CD4-positive, CD25-positive, alpha-beta regulatory T cell (primary cell): ENCODE measurements around the gene TMCO5A. TPM values are rescaled to one million over a fixed set of nuclear protein-coding genes. Genes with fewer than 3 reads are reported as not detected.
"Not testable (repeated sequence)": the region's sequence is repeated elsewhere in the genome, so short reads cannot be mapped to it uniquely, and the experiment has no call there.

Source experiments
- ATAC-seq, 2 donors: fragments of 150-1000 bp; cut with Tn5 transposase; one replicate each; pipeline ENCODE4 v1.10.0; 2021; ENCODE audit warnings: low read depth in 2 of 2, moderate number of reproducible peaks in 2 of 2, moderate library complexity in 1 of 2
- DNase-seq, 3 donors: peaks; one replicate each; pipeline versions ENCODE4 v3.0.0 to v3.0.0-alpha.2; 2012 to 2022; ENCODE audit warnings: mixed read lengths in 1 of 3
- H3K27ac ChIP-seq: one replicate; pipeline ENCODE4 v1.7.0; 2013; ENCODE audit warnings: mild to moderate bottlenecking, low read length; ENCODE audit not compliant: insufficient read depth, poor library complexity, severe bottlenecking
- H3K27me3 ChIP-seq: one replicate; pipeline ENCODE4 v1.7.0; 2013; ENCODE audit warnings: low read length; ENCODE audit not compliant: control insufficient read depth, insufficient read depth
- H3K36me3 ChIP-seq: one replicate; pipeline ENCODE4 v1.7.0; 2013; ENCODE audit warnings: mild to moderate bottlenecking, low read length, moderate library complexity; ENCODE audit not compliant: control insufficient read depth, insufficient read depth
- H3K4me1 ChIP-seq: 2 replicates; pipeline ENCODE4 v1.7.0; 2013; ENCODE audit warnings: mild to moderate bottlenecking, low read length; ENCODE audit not compliant: insufficient read depth, control insufficient read depth, poor library complexity, severe bottlenecking
- H3K4me3 ChIP-seq: one replicate; pipeline ENCODE4 v1.7.0; 2013; ENCODE audit warnings: low read depth, mild to moderate bottlenecking, low read length, moderate library complexity
- H3K9me3 ChIP-seq, 2 experiments: 1 replicate in 1 of 2; 2 replicates in 1 of 2; pipeline ENCODE4 v1.7.0; 2013; ENCODE audit warnings: low read length in 2 of 2, mild to moderate bottlenecking in 1 of 2, moderate library complexity in 1 of 2; ENCODE audit not compliant: control insufficient read depth in 2 of 2
- H3K27ac Mint-ChIP-seq, 3 donors: one replicate each; pipeline ENCODE4 v1.8.0; 2020 to 2022; ENCODE audit warnings: mild to moderate bottlenecking in 3 of 3, mixed read lengths in 3 of 3, moderate library complexity in 2 of 3
- H3K27me3 Mint-ChIP-seq: one replicate; pipeline ENCODE4 v1.8.0; 2022; ENCODE audit warnings: mild to moderate bottlenecking, mixed read lengths
- H3K36me3 Mint-ChIP-seq: one replicate; pipeline ENCODE4 v1.8.0; 2020; ENCODE audit warnings: mixed read lengths
- H3K4me1 Mint-ChIP-seq, 4 donors: one replicate each; pipeline ENCODE4 v1.8.0; 2020 to 2022; ENCODE audit warnings: mixed read lengths in 4 of 4, mild to moderate bottlenecking in 1 of 4
- H3K4me3 Mint-ChIP-seq, 4 donors: one replicate each; pipeline ENCODE4 v1.8.0; 2020 to 2022; ENCODE audit warnings: mild to moderate bottlenecking in 4 of 4, mixed read lengths in 4 of 4, moderate library complexity in 3 of 4
- H3K9me3 Mint-ChIP-seq, 7 donors: one replicate each; pipeline ENCODE4 v1.8.0; 2020 to 2022; ENCODE audit warnings: mixed read lengths in 7 of 7, mild to moderate bottlenecking in 3 of 7, moderate library complexity in 2 of 7
- polyA plus RNA-seq, 4 donors: library from polyadenylated mRNA; unstranded; fragments of 300-500 nt; fragmentation: Illumina TruSeq; gene quantifications; one replicate each; pipeline ENCODE4 v1.2.3, GENCODE V29; 2021
- total RNA-seq: library from RNA; stranded (reverse); gene quantifications from one replicate; pipeline ENCODE4 v1.2.3, GENCODE V29; 2022

Gene TMCO5A
- total and polyA plus RNA-seq, 5 donors from 2014 or later = not detected

DNA sequence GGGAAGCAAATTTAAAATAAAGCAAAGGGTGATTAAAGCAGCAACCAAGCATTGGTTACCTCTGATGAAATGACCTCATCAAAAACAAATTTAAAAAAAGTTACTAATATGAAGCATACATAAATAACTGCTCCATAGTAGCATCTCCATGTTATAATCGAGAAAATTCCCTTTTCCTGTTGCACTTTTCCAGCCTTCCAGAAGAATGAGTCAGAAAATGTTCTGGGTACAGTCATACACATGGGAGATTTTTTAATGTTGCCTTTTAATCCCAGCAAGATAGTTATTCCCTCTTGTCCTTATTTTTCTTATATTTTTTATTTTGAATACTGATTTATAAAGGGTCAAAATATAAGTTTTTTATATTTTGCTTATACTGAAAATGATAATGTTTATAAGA is 2.6 kb upstream of the TMCO5A start:
- Histone ChIP-seq H3K4me3 (no peak overlapping the region), H3K27me3 (no peaks in the 10 kb centered on the region), H3K27ac (no peak overlapping the region), H3K4me1 (no peaks in the 10 kb centered on the region), H3K9me3 (no peaks in the 10 kb centered on the region), H3K36me3 (no peaks in the 10 kb centered on the region)
- H3K4me3 Mint-ChIP-seq = no peak overlapping the region
- H3K4me1 Mint-ChIP-seq = no peaks in the 10 kb centered on the region
- peaks cover 0 to 4% (median 0%) of the 10 kb centered on the region in 7 donors for H3K9me3 Mint-ChIP-seq
- DNase-seq = no peak
- no peak for ATAC-seq
- peaks cover 15% of the 10 kb centered on the region for H3K27me3 Mint-ChIP-seq
- H3K27ac Mint-ChIP-seq = no peak overlapping the region
- no peaks in the 10 kb centered on the region for H3K36me3 Mint-ChIP-seq

DNA sequence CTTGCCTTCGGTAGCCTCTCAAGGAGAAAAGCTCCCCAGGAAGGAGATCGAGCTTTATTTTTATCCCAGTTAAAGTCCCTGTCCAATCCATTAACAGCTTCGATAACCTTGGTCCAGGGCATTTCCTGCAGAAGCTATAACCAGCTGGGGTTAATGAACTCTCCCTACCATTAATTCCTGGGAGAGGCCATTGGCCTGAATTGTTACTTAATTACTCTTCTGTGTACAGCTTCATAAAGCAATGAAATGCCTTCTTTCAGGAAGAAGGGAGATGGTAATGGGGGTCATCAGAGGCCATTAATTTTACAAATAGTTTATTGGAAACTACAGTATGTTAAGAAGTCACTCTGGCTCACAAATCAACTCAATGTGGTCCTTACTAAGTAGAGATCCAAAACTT is 1.9 kb upstream of the TMCO5A start:
- H3K27ac Mint-ChIP-seq = no peak overlapping the region
- Histone ChIP-seq H3K4me1 (no peaks in the 10 kb centered on the region), H3K27me3 (no peaks in the 10 kb centered on the region), H3K27ac (no peak overlapping the region), H3K9me3 (no peaks in the 10 kb centered on the region), H3K36me3 (no peaks in the 10 kb centered on the region), H3K4me3 (no peak overlapping the region)
- ATAC-seq (no peak), DNase-seq (no peak)
- H3K36me3 Mint-ChIP-seq = no peaks in the 10 kb centered on the region
- no peak overlapping the region for H3K4me3 Mint-ChIP-seq
- no peaks in the 10 kb centered on the region for H3K4me1 Mint-ChIP-seq
- peaks cover 0 to 4% (median 0%) of the 10 kb centered on the region in 7 donors for H3K9me3 Mint-ChIP-seq
- peaks cover 15% of the 10 kb centered on the region for H3K27me3 Mint-ChIP-seq

- no peaks in the 10 kb centered on the region for H3K4me1 Mint-ChIP-seq
- ATAC-seq (no peak), DNase-seq (no peak)
- no peaks in the 10 kb centered on the region for H3K27me3 ChIP-seq
- no peak overlapping the region for H3K4me3 Mint-ChIP-seq
- no peak overlapping the region for H3K4me3 ChIP-seq
- no peak overlapping the region for H3K27ac ChIP-seq
- peaks cover 0 to 4% (median 0%) of the 10 kb centered on the region in 7 donors for H3K9me3 Mint-ChIP-seq
- no peaks in the 10 kb centered on the region for H3K4me1 ChIP-seq
- no peaks in the 10 kb centered on the region for H3K36me3 ChIP-seq
- peaks cover 10% of the 10 kb centered on the region for H3K27me3 Mint-ChIP-seq
- H3K36me3 Mint-ChIP-seq = no peaks in the 10 kb centered on the region
- H3K27ac Mint-ChIP-seq = no peak overlapping the region
- no peaks in the 10 kb centered on the region for H3K9me3 ChIP-seq
Measured at GRCh38 chr15:37933666-37934065, 774 bp upstream of the TMCO5A start.

DNA sequence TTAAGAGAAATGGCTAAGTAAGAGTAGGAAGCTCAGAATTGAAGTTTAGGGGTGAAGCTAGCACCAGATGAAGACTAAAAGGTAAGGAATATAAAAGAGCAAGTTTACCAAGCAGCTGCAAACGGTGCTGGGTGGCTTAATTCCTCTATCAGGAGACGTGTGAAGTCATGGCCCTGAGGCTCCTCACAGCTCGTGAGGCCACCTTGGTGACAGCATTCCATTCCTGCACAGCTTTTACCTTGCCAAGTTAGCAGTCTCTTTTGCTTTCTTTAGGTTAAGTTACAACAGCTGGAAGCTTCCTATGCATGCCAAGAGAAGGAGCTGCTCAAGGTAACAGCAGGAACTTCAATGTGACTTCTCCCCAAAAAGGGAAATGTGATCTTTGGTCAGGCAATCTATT is 6.4 kb downstream of the TMCO5A start:
- H3K4me1 Mint-ChIP-seq = no peaks in the 10 kb centered on the region
- no peaks in the 10 kb centered on the region for H3K36me3 ChIP-seq
- H3K27me3 ChIP-seq = peaks cover 1% of the 10 kb centered on the region
- H3K4me1 ChIP-seq = no peaks in the 10 kb centered on the region
- H3K36me3 Mint-ChIP-seq = no peaks in the 10 kb centered on the region
- no peak for ATAC-seq
- H3K4me3 Mint-ChIP-seq = no peak overlapping the region
- peaks cover 2% of the 10 kb centered on the region for H3K27me3 Mint-ChIP-seq
- peaks cover 0 to 5% (median 2%) of the 10 kb centered on the region in 7 donors for H3K9me3 Mint-ChIP-seq
- H3K27ac ChIP-seq = no peak overlapping the region
- no peaks in the 10 kb centered on the region for H3K9me3 ChIP-seq
- DNase-seq = no peak
- H3K27ac Mint-ChIP-seq = no peak overlapping the region
- H3K4me3 ChIP-seq = no peak overlapping the region

- DNase-seq = no peak
- H3K4me3 Mint-ChIP-seq = no peak overlapping the region
- ATAC-seq = no peak
Measured at GRCh38 chr15:37941779-37942178, 7.3 kb downstream of the TMCO5A start.

GRCh38 chr15:37951999-37952398 is 17.6 kb downstream of the TMCO5A start:
- Histone ChIP-seq H3K27ac (no peak overlapping the region), H3K4me3 (no peak overlapping the region), H3K27me3 (peaks cover 2% of the 10 kb centered on the region), H3K9me3 (no peaks in the 10 kb centered on the region), H3K4me1 (no peaks in the 10 kb centered on the region), H3K36me3 (no peaks in the 10 kb centered on the region)
- ATAC-seq = no peak
- no peaks in the 10 kb centered on the region for H3K36me3 Mint-ChIP-seq
- H3K4me1 Mint-ChIP-seq = no peaks in the 10 kb centered on the region
- H3K4me3 Mint-ChIP-seq = no peak overlapping the region
- no peak for DNase-seq
- no peaks in the 10 kb centered on the region for H3K27me3 Mint-ChIP-seq
- peaks cover 0 to 8% (median 2%) of the 10 kb centered on the region in 7 donors for H3K9me3 Mint-ChIP-seq
- no peak overlapping the region for H3K27ac Mint-ChIP-seq

More at GRCh38 chr15:37941779-37942178, 7.3 kb downstream of the TMCO5A start:
- Histone ChIP-seq H3K4me3 (no peak overlapping the region), H3K9me3 (no peaks in the 10 kb centered on the region), H3K27me3 (peaks cover 1% of the 10 kb centered on the region), H3K36me3 (no peaks in the 10 kb centered on the region), H3K4me1 (no peaks in the 10 kb centered on the region), H3K27ac (no peak overlapping the region)
- no peaks in the 10 kb centered on the region for H3K4me1 Mint-ChIP-seq
- H3K36me3 Mint-ChIP-seq = no peaks in the 10 kb centered on the region
- H3K27me3 Mint-ChIP-seq = no peaks in the 10 kb centered on the region
- H3K9me3 Mint-ChIP-seq = peaks cover 0 to 5% (median 4%) of the 10 kb centered on the region in 7 donors
- no peak overlapping the region for H3K27ac Mint-ChIP-seq

DNA sequence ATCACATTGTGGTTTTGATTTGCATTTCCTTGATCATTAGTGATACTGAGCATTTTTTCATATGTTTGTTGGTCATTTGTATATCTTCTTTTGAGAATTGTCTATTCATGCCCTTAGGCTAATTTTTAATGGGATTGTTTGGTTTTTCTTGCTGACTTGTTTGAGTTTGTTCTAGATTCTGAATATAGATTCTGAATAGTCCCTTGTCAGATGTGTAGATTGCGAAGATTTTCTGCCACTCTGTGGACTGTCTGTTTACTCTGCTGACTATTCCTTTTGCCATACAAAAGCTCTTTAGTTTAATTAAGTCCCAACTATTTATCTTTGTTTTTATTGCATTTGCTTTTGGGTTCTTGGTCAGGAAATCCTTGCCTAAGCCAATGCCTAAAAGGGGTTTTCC is 26.3 kb downstream of the TMCO5A start:
- not testable (repeated sequence) for DNase-seq, H3K4me1 Mint-ChIP-seq, H3K36me3 Mint-ChIP-seq, H3K27ac ChIP-seq, ATAC-seq, H3K36me3 ChIP-seq, H3K4me1 ChIP-seq, H3K4me3 ChIP-seq, H3K9me3 ChIP-seq, H3K4me3 Mint-ChIP-seq, H3K27ac Mint-ChIP-seq, H3K27me3 ChIP-seq, H3K27me3 Mint-ChIP-seq
- H3K9me3 Mint-ChIP-seq = peaks cover 0 to 16% (median 6%) of the 10 kb centered on the region in 7 donors

- no peaks in the 10 kb centered on the region for H3K4me1 Mint-ChIP-seq
- H3K27me3 Mint-ChIP-seq = no peaks in the 10 kb centered on the region
- H3K4me3 Mint-ChIP-seq = no peak overlapping the region
- Histone ChIP-seq H3K36me3 (no peaks in the 10 kb centered on the region), H3K27ac (no peak overlapping the region), H3K27me3 (no peaks in the 10 kb centered on the region), H3K9me3 (no peaks in the 10 kb centered on the region), H3K4me1 (no peaks in the 10 kb centered on the region), H3K4me3 (no peak overlapping the region)
- H3K36me3 Mint-ChIP-seq = no peaks in the 10 kb centered on the region
- peaks cover 0 to 5% (median 0%) of the 10 kb centered on the region in 7 donors for H3K9me3 Mint-ChIP-seq
- ATAC-seq (no peak), DNase-seq (no peak)
- H3K27ac Mint-ChIP-seq = no peak overlapping the region
Measured at GRCh38 chr15:37967788-37968187, 33.3 kb downstream of the TMCO5A start.
